Mucosa of stomach (tissue), 1 donor: ENCODE results near the gene YEATS4.
"Not testable (repeated sequence)": the region's sequence is repeated elsewhere in the genome, so short reads cannot be mapped to it uniquely, and the experiment has no call there.

Source experiments
- H3K27me3 ChIP-seq: one replicate; pipeline ENCODE4 v1.7.0; 2013; ENCODE audit warnings: mild to moderate bottlenecking, low read length; ENCODE audit not compliant: control insufficient read depth, insufficient read depth
- H3K36me3 ChIP-seq: one replicate; pipeline ENCODE4 v1.7.0; 2013; ENCODE audit warnings: low read length; ENCODE audit not compliant: control insufficient read depth, insufficient read depth
- H3K4me1 ChIP-seq: one replicate; pipeline ENCODE4 v1.7.0; 2013; ENCODE audit warnings: mild to moderate bottlenecking, low read length; ENCODE audit not compliant: control insufficient read depth, insufficient read depth
- H3K4me3 ChIP-seq: one replicate; pipeline ENCODE4 v1.7.0; 2013; ENCODE audit warnings: low read length
- H3K9ac ChIP-seq: one replicate; pipeline ENCODE4 v1.7.0; 2013; ENCODE audit warnings: mild to moderate bottlenecking, low read length, moderate library complexity
- H3K9me3 ChIP-seq: one replicate; pipeline ENCODE4 v1.7.0; 2013; ENCODE audit warnings: mild to moderate bottlenecking, low read length, moderate library complexity; ENCODE audit not compliant: control insufficient read depth
- donor health status: Pancreatic carcinoma.

The YEATS4 gene

GRCh38 chr12:69359531-69360347 is at the start of gene YEATS4:
Gene YEATS4 (plus strand): TSS chr12:69359743. CDS start chr12:69359973, 230 bp downstream.
- H3K9me3 ChIP-seq = no peaks in the 10 kb centered on the region
- peak within 1 kb of the TSS; percentile 58 for H3K4me3 ChIP-seq

DNA sequence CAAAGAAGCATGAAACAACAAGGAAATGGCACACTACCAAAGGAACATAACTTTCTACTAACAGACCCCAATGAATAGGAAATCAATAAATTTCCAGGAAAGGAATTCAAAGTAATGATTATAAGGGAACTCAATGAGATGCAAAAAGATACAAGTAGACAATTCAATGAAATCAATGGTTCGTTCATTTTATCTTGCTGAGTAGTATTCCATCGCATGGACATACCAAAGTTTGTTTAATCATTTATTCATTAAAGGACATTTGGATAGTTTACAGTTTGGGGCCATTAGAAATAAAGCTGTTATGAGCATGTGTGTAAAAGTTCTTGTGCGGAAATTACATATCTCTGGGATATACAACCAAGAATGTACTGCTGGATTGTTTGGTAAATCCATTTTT is 46.3 kb upstream of the YEATS4 start:
- no peaks in the 10 kb centered on the region for H3K36me3 ChIP-seq
- no peak overlapping the region for H3K9ac ChIP-seq
- no peaks in the 10 kb centered on the region for H3K4me1 ChIP-seq
- H3K4me3 ChIP-seq = no peak overlapping the region
- H3K9me3 ChIP-seq = no peaks in the 10 kb centered on the region
- H3K27me3 ChIP-seq = no peaks in the 10 kb centered on the region

More at GRCh38 chr12:69359531-69360347, at the start of gene YEATS4:
- H3K4me1 ChIP-seq = peaks cover 5% of the 10 kb centered on the region
- peak within 1 kb of the TSS; percentile 88 for H3K9ac ChIP-seq
- H3K36me3 ChIP-seq = no peaks in the 10 kb centered on the region
- H3K27me3 ChIP-seq = no peaks in the 10 kb centered on the region

DNA sequence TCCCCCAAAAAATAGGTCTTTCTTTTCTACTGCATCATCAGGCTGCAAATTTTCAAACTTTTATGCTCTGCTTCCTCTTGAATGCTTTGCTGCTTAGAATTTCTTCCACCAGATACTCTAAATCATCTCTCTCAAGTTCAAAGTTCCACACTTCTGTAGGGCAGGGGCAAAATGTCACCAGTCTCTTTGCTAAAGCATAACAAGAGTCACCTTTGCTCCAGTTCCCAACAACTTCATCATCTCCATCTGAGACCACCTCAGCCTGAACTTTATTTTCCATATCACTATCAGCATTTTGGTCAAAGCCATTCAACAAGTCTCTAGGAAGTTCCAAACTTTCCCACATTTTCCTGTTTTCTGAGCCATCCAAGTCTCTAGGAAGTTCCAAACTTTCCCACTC is 42.8 kb upstream of the YEATS4 start:
- not testable (repeated sequence) for H3K4me1 ChIP-seq, H3K9me3 ChIP-seq, H3K9ac ChIP-seq, H3K27me3 ChIP-seq, H3K36me3 ChIP-seq, H3K4me3 ChIP-seq

DNA sequence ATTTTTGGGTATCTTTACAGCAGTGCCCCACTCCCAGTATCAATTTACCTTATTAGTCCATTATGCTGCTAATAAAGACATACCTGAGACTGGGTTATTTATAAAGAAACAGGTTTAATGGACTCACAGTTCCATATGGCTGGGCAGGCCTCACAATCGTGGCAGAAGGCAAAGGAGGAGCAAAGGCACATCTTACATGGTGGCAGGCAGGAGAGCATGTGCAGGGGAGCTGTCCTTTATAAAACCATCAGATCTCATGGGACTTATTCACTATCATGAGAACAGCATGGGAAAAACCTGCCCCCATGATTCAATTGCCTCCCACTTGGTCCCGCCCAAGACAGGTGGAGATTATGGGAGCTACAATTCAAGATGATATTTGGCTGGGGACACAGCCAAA is 42.3 kb upstream of the YEATS4 start:
- not testable (repeated sequence) for H3K9ac ChIP-seq, H3K36me3 ChIP-seq, H3K4me1 ChIP-seq, H3K27me3 ChIP-seq, H3K9me3 ChIP-seq, H3K4me3 ChIP-seq

GRCh38 chr12:69318225-69318624 is 41.3 kb upstream of the YEATS4 start:
- Histone ChIP-seq H3K4me1 (peaks cover 9% of the 10 kb centered on the region), H3K27me3 (no peaks in the 10 kb centered on the region), H3K9ac (no peak overlapping the region), H3K4me3 (no peak overlapping the region), H3K9me3 (no peaks in the 10 kb centered on the region), H3K36me3 (peaks cover 4% of the 10 kb centered on the region)

DNA sequence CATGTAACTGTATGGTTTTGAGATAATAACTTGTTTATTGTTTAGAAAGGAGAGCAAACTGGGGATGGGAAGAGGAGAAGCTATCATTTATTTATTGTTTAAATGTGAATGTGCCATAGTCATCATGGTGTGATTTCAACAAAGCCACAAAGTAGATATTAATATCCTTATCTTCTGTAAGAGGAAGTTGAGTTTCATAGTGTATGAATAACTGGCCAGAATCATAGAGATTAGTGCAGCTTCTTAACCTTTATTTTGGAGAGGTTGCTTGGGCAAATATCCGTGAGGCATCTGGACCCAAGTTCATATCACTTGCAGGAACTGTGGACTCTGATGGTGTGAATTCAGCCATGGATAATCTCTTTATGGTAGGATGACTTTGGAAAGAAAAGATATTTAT is 38.2 kb upstream of the YEATS4 start:
- peaks cover 4% of the 10 kb centered on the region for H3K36me3 ChIP-seq
- peaks cover 9% of the 10 kb centered on the region for H3K4me1 ChIP-seq
- H3K27me3 ChIP-seq = no peaks in the 10 kb centered on the region
- H3K9ac ChIP-seq = no peak overlapping the region
- no peak overlapping the region for H3K4me3 ChIP-seq
- H3K9me3 ChIP-seq = no peaks in the 10 kb centered on the region

GRCh38 chr12:69324797-69325466 is 34.6 kb upstream of the YEATS4 start:
- H3K9me3 ChIP-seq = no peaks in the 10 kb centered on the region
- H3K27me3 ChIP-seq = no peaks in the 10 kb centered on the region
- no peak overlapping the region for H3K4me3 ChIP-seq
- no peak overlapping the region for H3K9ac ChIP-seq
- H3K36me3 ChIP-seq = peaks cover 4% of the 10 kb centered on the region
- H3K4me1 ChIP-seq = peaks cover 9% of the 10 kb centered on the region

DNA sequence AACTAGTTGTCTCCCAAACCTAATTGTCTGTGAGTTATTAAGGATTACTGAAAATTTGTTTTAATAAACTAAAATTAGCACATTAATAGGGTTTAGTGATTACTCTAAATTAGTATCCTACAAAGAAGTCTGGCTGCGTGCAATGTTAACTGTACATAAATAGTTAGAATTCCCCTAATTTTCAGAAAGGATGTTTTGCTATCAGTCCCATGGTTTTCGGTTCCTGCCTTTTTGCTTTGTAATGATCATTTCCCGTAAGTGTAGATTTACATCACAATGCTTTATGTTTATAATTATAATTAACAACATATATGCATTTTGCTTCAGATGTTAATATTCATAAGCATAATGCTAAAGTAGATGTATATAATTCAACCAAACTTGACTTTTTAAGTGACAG is 31.1 kb upstream of the YEATS4 start:
- H3K9me3 ChIP-seq = no peaks in the 10 kb centered on the region
- no peaks in the 10 kb centered on the region for H3K27me3 ChIP-seq
- peaks cover 3% of the 10 kb centered on the region for H3K4me1 ChIP-seq
- no peak overlapping the region for H3K4me3 ChIP-seq
- no peak overlapping the region for H3K9ac ChIP-seq
- no peaks in the 10 kb centered on the region for H3K36me3 ChIP-seq

- H3K9me3 ChIP-seq = no peaks in the 10 kb centered on the region
- H3K9ac ChIP-seq = peak overlapping the region; percentile 86
- H3K4me1 ChIP-seq = peaks cover 3% of the 10 kb centered on the region
- no peaks in the 10 kb centered on the region for H3K27me3 ChIP-seq
- H3K36me3 ChIP-seq = no peaks in the 10 kb centered on the region
- H3K4me3 ChIP-seq = no peak overlapping the region
Measured at GRCh38 chr12:69329669-69330428, 29.7 kb upstream of the YEATS4 start.

DNA sequence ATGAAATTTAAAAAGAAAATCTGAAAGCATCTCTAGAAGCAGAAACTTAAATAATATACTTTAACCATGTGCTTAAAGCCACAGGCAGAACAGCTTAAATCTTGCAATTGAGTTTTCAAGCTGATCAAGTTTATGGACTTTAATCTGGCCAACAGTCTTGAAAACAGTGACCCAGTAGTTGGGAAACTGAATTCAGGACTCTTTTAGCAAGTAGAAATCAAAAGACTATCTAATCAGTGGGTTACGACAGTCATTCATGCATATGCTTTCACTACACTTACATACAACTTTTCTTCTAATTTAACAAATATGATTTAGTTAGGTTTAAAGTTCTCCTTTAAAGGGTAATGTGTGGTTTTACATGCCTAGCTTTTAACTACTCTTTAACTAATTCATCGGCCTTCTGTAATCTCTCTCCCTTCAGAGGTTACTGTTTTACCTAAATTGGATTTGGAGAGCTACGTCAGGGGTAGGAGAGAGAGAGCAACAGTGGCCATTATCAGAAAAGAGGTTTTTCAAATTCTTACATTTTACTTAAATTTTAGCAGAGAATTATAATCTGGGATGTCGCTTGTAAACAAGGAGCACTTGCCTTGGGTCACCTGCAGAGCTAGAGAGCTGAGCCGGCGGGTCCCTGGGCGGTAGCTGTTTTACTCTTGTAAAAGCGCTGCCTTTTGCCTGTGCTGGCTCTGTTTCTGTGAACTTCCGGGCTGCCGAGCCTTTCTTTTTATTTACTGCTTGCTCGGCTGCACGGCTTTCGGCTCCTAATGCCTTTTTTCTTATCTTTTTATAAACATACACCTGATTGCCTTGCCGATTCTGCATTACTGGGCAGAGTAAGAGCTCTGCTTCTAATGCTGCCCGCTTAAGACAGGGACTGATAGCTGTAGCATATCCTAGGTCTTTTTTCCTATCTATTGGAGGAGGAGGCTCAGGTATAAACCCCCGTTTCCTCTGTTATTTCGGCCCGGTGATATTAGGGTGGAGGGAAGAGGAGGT is 28.8 kb upstream of the YEATS4 start:
- Histone ChIP-seq H3K9me3 (no peaks in the 10 kb centered on the region), H3K4me3 (peak overlapping the region; percentile 58), H3K9ac (peak overlapping the region; percentile 86), H3K27me3 (no peaks in the 10 kb centered on the region), H3K4me1 (peaks cover 3% of the 10 kb centered on the region), H3K36me3 (no peaks in the 10 kb centered on the region)

DNA sequence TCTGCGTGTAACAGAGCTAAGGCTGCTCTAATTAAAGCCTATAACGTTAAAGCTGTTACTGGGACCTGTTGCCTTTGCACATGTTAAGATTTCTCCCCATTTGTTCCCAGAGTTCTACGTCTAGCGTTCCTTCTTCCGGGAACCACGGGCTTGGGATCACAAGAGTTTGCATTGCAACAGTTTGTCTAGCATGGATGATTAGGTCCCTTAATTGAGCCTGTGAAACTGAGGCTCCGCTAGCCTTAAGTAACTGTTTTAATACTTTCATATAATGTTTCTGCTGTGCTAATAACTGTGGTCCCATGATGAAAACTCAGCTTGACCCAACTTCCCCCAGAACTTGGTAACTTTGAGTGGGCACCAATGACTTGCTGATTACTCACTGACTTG is 28.0 kb upstream of the YEATS4 start:
- Histone ChIP-seq H3K9ac (peak overlapping the region; percentile 86), H3K9me3 (no peaks in the 10 kb centered on the region), H3K4me1 (peaks cover 3% of the 10 kb centered on the region), H3K36me3 (no peaks in the 10 kb centered on the region), H3K4me3 (peak overlapping the region; percentile 58), H3K27me3 (no peaks in the 10 kb centered on the region)
